Stimulated activated CD4-positive, alpha-beta T cell treated with anti-CD3 and anti-CD28 coated beads, TNF-alpha, amount 100 ng/mL, for 4 hours (primary cell): ENCODE measurements around the gene SNU13.
"Not testable (repeated sequence)": the region's sequence is repeated elsewhere in the genome, so short reads cannot be mapped to it uniquely, and the experiment has no call there.

Experiments
- DNase-seq, 3 experiments: peaks; one replicate each; pipeline ENCODE4 v3.0.0-alpha.2; 2020; ENCODE audit warnings: low read depth in 3 of 3

SNU13 gene

GRCh38 chr22:41682033-41682807, 6.4 kb downstream of the SNU13 start:
- DNase-seq: peak; percentile 62 to 72 (median 72)

GRCh38 chr22:41681616-41682015, 7.1 kb downstream of the SNU13 start:
- no peak for DNase-seq

- no peak for DNase-seq
These were observed 12.5 kb downstream of the SNU13 start for GRCh38 chr22:41676134-41676533.

GRCh38 chr22:41674846-41675340, 13.8 kb downstream of the SNU13 start:
- no peak for DNase-seq

- no peak for DNase-seq
These were observed 15.7 kb downstream of the SNU13 start for GRCh38 chr22:41672780-41673509.

- not testable (repeated sequence) for DNase-seq
These were observed 16.6 kb downstream of the SNU13 start for GRCh38 chr22:41672096-41672495.

GRCh38 chr22:41668971-41669911, 19.4 kb downstream of the SNU13 start:
- no peak for DNase-seq

GRCh38 chr22:41664951-41665350, 23.7 kb downstream of the SNU13 start:
- DNase-seq: no peak

- DNase-seq: no peak
These were observed 24.2 kb downstream of the SNU13 start for GRCh38 chr22:41664490-41664889.

- DNase-seq: not testable (repeated sequence)
These were observed 25.1 kb downstream of the SNU13 start for GRCh38 chr22:41663594-41663993.

- no peak for DNase-seq
These were observed 27.0 kb downstream of the SNU13 start for GRCh38 chr22:41661713-41662112.

GRCh38 chr22:41661088-41661487, 27.6 kb downstream of the SNU13 start:
- no peak for DNase-seq

- DNase-seq: no peak
These were observed 28.3 kb downstream of the SNU13 start for GRCh38 chr22:41660416-41660815.

- DNase-seq: no peak
These were observed 28.7 kb downstream of the SNU13 start for GRCh38 chr22:41659941-41660340.

GRCh38 chr22:41658869-41659268, 29.8 kb downstream of the SNU13 start:
- DNase-seq: no peak

- DNase-seq: no peak
These were observed 31.0 kb downstream of the SNU13 start for GRCh38 chr22:41657709-41658108.

GRCh38 chr22:41656556-41656955, 32.1 kb downstream of the SNU13 start:
- no peak for DNase-seq

- no peak for DNase-seq
These were observed 34.3 kb downstream of the SNU13 start for GRCh38 chr22:41654322-41654721.

- DNase-seq: no peak
These were observed 37.8 kb downstream of the SNU13 start for GRCh38 chr22:41650821-41651220.

- DNase-seq: no peak
These were observed 38.4 kb downstream of the SNU13 start for GRCh38 chr22:41650229-41650628.

GRCh38 chr22:41648432-41648831, 40.2 kb downstream of the SNU13 start:
- no peak for DNase-seq

GRCh38 chr22:41647771-41648170, 40.9 kb downstream of the SNU13 start:
- DNase-seq: no peak
